Stimulated activated CD4-positive, alpha-beta T cell treated with anti-CD3 and anti-CD28 coated beads, Interleukin-12 subunit alpha, Interleukin-12 subunit beta, amount 100 ng/mL, for 24 hours (primary cell): ENCODE results near the gene CNP.
"Not testable (repeated sequence)": the region's sequence is repeated elsewhere in the genome, so short reads cannot be mapped to it uniquely, and the experiment has no call there.

ENCODE experiments used
- DNase-seq, 2 experiments: peaks; one replicate each; pipeline ENCODE4 v3.0.0-alpha.2; 2020; ENCODE audit warnings: low read depth in 2 of 2

The CNP gene

DNA sequence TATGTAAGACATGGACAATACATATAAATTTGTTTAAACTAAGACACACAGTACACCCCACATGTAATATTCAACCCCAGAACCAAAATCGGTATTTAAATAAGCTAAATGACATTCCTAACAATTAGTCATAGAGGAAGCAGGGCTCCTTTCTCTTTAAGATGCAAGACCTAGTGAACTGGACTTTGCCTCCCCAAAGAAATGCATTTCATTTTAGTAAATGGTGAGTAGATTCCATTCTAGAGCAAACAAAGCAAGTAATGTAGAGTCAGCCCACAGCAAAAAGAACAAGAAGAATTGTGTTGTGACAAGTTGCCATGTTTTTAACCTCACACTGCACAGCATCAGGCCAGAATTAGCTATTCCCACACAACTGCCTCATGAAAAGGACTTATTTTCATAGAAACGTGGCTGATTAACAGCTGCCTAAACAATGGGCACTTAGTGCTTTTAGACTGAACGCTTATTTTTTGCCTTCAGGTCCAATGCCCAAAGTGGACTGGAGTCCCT is 36.3 kb downstream of the CNP start:
- DNase-seq = no peak

DNA sequence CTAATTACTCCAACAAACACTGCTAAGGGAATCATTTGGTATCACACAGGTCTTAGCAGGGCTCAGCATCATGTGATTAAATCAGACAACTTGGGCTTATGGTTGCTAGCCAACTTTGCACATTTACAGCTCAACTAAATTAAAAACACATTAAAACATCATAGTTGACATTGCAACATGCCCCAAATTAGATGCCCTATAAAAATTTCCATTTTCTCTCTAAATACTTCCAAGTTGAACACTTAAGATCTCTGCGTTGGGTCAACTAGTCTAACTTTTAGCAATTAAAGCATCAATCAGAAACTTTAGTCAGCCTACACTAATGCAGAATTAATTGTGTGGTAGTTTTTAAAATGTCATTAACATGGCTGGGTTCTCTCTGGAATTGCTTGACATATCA is 38.6 kb downstream of the CNP start:
- no peak for DNase-seq

DNA sequence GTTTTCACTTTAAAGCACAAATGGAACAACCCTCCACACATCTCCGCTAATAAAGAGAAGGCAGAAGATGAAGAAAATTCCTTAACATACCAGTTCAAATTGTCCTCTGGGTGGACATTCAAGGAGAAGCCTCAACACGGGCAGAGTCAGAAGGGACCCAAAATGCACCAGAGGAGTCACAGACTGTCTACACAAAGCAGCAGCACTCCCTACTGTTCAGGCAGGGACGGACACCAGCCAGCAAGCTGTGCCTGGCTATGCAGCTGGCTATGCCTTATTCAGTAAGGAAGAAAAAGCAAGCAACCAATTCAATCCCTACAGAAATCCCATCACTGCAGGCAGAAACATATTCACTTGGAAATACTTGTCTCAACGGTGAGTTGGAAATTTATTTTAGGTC is 42.6 kb downstream of the CNP start:
- no peak for DNase-seq

DNA sequence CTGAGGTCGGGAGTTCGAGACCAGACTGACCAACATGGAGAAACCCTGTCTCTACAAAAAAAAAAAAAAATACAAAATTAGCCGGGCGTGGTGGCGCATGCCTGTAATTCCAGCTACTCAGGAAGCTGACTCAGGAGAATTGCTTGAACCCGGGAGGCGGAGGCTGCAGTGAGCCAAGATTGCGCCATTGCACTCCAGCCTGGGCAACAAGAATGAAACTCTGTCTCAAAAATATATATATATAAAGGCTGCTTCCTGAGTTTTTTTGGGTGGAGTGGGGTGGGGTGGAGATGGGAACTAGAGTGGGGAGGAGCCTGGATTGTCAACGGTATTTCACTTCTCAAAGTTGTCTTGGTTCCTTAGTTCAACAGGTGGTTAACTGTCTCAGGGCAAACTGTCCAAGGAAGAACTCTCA is 43.7 kb downstream of the CNP start:
- not testable (repeated sequence) for DNase-seq

DNA sequence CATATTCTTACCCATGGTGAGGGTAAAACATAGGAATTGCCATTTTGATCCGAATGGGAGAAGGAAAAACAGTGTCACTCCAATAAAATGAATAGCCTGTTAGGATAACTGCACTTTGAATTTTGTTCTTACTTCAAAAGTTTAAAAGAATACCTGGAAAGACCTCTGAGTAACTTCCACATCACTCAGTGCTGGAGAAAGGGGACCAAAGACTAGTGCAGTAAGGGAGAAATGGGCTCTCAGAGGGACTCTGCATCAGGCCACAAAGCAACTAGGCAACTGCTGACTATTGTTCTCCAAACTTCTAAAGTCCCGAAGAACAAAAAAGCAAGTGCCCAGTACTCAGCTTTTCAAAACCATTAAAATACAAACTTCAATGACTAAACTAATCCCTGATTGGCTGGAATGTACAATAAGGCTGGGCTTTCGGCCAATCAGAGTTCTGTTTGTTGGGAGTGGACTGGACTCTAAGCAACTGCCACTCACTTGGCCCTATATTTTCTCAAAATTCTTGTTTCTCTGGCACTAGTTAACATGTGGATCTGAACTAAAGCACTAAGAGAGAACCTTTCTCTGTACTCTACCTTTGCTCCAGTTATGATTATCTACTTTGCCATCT is 44.4 kb downstream of the CNP start:
- DNase-seq = no peak

DNA sequence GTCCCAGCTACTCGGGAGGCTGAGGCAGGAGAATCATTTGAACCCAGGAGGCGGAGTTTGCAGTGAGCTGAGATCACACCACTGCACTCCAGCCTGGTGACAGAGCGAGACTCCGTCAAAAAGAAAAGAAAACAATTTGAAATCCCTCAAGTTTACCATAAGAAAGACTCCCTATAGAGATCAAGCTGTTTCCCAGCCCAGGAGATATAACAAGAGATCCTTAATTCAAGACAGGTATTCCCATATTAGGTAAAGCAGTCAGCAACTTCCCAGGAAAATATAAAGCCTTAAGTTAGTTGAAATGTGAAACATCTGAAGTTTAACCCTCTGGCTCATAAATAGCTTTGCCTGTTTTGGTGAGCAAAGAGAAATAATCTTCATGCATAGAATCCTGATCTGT is 45.8 kb downstream of the CNP start:
- DNase-seq = not testable (repeated sequence)

DNA sequence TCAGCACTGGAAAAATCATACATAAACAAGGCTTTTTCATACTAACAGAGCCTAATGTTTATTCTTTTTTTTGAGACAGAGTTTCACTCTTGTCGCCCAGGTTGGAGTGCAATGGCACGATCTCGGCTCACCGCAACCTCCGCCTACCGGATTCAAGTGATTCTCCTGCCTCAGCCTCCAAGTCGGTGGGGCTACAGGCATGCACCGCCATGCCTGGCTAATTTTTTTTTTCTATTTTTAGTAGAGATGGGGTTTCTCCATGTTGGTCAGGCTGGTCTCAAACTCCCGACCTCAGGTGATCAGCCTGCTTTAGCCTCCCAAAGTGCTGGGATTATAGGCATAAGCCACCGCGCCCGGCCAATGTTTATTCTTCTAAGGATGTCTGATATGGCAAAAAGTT is 47.1 kb downstream of the CNP start:
- not testable (repeated sequence) for DNase-seq

DNA sequence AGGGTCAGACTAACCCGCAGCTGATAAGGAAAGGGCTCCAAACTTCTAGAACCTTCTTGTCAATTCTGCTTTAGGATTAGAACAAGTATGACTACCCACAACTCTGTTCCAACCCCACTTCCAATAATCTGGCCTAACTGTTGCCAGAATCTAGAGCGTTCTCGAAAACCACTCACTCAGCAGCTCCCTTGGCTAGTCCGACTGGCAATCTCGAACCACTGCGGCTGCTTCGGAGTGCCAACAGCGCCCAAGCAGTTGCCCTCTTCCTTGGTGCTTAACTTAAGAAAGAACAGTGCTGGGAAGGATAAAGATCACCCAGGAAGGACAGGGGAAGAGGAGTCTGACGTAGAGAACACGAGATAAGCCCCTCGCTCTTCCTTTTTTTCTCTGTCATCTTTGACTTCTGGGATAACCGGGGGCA is 49.8 kb downstream of the CNP start:
- DNase-seq = no peak

DNA sequence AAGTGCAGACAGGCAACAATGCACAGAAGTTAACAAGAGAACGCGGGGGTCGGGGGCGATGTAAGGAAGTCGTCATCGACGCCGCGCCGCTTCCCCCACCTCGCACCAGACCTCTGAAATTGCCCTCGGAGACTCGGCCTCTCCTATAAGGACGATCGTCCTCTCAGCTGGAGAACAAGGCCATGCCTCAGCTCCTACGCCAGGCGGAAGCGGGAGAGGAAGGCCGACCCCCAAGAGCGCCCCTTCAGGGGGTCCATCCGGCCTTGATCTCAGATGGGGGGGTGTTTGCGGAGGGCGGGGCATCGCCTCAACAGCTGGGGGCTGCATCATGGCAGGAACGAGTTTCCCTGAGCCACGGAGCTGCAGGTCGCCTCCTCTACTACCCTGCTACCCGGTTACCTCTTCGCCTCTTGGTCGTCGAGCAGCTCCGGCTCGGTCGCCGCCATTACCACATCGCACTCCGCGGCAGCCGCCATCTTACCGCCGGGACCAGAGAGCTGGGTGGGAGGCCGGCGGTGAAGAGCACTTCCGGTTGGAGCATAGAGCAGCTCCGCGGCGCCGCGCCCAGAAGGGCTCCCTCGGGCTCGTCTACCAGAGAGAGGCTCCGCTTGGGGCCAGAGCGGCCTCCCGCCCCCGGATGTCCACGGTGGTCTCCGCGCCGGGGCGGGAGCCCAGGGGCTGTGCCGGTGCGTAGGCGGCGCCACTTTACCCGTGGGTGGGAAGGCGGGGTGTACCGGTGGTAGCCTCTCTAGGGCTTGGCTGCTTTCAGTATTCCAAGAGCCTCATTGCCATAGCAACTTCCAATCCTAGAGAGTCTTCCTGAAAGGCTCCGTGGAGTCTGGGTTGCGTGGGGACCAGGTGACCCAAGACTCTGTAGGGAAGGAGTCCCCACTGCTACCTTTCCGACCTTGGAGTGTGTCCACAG is 50.6 kb downstream of the CNP start, which contains the start of gene DNAJC7:
Gene DNAJC7, minus strand, starts transcription at position 499 of the 925 bp plus-strand sequence. Its CDS starts 23 bp downstream, at position 476.
- peak; percentile 81 to 82 for DNase-seq

DNA sequence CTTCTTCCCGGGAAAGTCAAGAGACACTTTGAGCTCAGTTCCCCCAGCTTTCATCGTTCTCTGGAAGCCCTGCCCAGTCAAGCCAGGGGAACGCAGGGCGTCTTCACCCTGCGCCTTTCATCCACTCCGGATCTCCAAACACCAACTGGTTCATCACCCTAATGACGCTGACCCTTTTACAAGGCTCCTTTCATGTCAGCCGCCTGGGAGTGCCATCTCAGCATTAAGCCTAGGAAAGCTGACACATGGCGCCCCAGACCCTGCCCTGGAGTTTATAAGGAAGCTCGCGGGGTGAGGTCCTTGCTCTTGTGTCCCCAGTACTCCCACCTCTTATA is 51.2 kb downstream of the CNP start:
- DNase-seq = no peak

DNA sequence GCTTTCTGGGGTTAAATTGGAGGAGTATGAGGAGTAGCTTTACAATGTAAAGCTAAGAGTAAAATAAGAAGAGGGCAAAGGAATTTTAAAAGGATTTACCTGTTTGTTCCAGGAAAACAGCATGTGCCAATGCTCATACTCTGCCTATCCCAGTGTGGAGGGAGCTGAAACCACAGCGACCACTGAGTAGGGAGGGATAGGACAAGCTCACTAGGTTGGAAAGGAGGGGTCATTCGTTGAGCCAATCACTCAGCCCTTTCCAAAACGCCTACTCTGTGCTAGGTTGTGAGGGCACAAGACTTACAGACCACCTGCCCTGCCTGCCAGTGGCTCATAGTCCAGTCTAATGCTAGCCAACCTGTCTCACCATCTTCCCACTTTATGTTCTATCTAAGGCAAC is 51.7 kb downstream of the CNP start:
- no peak for DNase-seq

DNA sequence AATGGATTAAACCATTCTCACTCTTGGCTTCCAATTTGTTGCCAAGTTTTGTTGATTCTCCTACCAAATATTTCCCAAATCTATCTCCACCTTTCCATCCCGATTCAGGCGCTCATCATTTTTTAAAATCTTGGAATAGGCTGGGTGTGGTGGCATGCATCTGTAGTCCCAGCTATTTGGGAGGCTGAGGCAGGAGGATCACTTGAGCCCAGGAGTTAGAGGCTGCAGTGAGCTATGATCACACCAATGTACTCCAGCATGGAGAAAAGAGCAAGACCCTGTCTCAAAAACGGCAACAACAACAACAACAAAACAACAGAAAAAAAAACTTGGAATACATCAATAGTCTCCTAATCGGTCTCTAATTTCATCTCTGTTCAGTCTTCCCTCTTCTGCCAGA is 52.4 kb downstream of the CNP start:
- no peak for DNase-seq

DNA sequence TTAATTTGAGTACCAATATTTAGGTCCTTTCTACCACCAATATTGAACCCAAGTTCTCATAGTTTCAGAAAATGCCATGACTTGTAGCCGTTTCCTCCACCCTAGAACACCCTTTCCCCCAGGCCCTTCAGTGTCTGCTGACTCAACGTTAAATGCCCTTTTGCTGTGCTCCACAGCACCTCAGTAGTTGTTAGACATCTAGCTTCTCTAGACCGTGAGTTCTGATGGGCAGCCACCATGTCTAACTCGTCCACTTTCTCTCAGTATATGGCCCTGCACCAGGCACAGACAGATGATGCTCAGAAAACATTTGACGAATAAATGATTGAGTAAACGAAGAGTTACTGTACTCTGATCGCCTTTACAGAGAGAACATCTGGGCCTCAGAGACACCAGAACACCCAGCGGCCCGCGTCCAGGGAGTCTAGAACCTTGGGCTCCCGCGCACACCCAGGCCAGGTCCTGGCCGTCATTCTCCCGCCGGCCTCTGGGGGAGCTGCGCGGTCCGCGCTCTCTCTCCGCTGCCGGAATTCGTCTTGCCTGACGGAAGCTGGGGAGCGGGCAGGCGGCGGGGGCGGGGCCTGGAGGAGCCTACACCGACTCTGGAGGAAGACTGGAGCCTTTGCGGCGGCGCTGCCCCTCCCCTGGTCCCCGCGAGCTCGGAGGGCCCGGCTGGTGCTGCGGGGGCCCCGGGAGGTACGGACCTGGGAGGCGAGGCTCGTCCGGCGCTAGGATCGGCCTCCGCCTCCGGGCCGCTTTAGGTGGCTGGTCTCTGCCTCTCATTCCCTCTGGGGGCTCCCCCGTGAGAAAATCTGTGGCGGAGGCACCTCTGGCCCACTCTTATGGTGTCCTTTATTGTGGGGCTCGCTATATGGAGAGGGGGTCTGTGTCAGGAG is 53.2 kb downstream of the CNP start, which contains the start of gene NKIRAS2:
Gene NKIRAS2, plus strand, starts transcription at position 582 of the 896 bp plus-strand sequence. CDS start 1,488 bp downstream, outside the sequence.
- DNase-seq = peak; percentile 85 to 94

DNA sequence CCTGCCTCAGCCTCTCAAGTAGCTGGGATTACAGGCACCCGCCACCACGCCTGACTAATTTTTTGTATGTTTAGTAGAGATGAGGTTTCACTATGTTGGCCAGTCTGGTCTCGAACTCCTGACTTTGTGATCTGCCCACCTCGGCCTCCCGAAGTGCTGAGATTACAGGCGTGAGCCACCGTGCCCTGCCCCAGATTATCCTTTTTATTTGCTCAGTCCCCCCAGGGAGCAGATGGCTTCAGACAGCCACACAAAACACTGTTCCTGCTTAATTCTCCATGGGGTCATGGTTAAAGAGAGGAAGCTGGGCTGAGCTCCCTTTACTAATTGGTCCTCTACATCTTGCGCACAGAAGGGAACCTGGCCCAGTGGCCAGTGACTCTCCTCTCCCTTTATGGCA is 54.2 kb downstream of the CNP start:
- not testable (repeated sequence) for DNase-seq

DNA sequence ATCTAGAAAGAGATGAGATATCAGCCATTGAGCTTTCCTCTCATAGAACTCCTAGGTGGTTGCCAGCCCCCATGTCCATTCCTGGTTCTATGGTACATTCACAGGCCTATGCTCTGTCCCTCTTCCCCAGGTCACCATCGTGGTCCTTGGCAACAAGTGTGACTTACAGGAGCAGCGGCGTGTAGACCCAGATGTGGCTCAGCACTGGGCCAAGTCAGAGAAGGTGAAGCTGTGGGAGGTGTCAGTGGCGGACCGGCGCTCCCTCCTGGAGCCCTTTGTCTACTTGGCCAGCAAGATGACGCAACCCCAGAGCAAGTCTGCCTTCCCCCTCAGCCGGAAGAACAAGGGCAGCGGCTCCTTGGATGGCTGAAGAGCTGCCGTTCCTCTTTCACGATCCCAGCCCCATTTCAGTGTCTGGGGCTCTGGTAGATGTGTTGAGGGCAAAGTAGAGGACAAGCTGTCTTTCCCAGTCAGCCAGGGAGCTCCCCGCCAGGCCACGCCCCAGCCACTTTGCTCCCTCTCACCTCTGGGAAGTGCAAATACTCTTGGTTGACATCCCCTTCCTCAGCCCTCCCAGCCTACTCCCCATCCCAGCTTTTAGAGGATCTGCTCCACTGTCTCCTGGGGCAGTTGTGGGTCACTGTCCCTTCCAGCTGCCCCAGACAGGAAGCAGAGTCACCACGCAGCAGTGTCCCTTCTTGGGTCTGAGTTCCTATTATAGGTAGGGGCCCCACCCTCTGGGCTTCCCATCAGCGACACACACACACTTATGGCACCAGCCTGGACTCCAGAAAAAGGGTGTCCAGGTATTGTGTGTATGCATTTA is 57.1 kb downstream of the CNP start:
- no peak for DNase-seq

DNA sequence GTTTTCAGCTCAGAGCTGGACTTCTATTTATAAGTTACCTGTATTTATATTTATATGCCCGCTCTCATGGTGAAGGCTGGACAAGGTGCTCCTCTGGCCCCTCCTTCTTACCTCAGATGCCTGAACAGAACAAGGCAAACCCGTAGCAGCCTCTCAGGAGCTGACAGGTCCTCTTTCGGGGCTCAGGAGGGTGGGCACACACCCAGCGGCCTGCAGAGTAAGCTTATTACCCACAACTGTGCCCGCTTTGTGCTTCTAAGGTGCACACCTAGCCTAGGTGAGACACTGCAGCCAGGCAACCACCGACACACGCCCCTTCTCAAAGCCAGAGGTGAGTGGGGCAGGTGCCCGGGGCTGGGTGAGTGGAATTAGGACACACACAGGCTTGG is 58.6 kb downstream of the CNP start:
- DNase-seq = no peak

DNA sequence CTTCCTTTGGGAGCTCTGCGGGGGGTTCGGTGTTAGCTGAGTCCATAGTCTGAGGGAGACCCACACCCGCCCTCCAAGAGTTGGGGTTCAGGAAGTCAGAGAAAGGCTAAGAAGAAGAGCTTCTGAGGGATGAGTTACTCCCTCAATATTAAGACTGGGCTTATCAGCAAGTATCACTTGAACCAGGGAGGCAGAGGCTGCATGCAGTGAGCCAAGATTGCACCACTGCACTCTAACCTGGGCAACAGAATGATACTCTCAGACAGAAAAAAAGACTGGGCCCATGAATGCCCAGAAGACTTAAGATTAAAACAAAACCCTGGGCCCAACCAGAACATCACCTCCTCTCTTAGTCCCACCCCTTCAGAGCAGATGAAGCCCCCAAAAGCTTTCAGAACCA is 59.3 kb downstream of the CNP start:
- DNase-seq = no peak

DNA sequence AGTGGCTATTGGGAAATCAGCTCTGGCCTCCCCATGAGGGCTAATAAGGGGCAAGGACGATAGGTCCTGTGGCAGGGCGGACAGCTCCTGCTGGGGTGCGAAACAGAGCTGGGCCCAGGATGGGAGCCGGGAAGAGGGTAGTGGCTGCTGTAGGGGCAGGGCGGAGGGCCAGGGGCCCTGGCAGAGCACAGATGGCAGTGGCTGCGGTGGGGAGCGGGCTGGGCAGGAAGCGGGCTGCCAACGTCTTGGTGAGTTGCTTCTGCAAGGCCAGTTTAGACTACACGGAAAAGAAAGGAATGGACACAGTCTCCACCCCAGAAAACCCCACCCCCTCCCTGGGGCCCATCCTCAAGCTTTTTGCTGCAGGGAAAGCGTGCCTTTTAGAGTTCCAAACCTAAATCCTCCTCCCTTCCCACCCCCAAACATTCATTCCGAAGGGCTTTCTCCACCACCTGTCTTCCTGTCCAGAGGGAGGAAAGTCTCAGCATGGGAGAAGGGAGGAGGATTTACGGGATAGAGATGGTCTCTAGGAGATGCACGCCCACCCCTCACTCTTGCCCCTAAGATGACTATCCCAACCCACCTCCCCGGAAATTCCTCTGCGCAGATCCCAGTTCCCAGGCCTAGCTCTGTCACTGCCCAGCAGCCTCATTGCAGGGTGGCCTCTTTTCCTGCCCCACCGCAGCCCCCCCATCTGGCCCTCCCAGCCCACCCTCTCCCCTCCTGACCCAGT is 60.4 kb downstream of the CNP start:
- DNase-seq = no peak
